NCI-H146 treated with DMSO at 0.1 percent for 48 hours (cell line): ENCODE data around the gene LYPD4.
"Not testable (repeated sequence)": the region's sequence is repeated elsewhere in the genome, so short reads cannot be mapped to it uniquely, and the experiment has no call there.

ENCODE experiments used
- DNase-seq: peaks from one replicate; lab custom pipeline; 2025; ENCODE audit not compliant: unreplicated experiment; lab: John Stamatoyannopoulos, UW

The LYPD4 gene

DNA sequence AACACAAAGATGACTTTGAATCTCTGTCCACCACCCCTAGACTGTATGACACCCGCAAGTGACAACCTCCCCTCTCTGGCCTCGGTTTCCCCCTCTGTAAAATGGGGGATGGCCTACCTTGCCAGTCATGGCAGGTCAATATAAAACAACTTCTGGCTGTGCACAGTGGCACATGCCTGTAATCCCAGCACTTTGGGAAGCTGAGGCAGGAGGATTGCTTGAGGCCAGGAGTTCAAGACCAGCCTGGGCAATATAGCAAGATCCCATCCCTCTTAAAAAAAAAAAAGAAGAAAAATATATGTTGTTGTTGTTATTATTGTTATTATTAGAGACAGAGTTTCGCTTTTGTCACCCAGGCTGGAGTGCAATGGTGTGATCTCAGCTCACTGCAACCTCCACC lies 31.5 kb upstream of the LYPD4 start:
- DNase-seq: not testable (repeated sequence)

GRCh38 chr19:41872775-41873647 lies 28.5 kb upstream of the LYPD4 start:
- DNase-seq: peak; percentile 56

GRCh38 chr19:41872384-41872774 lies 27.9 kb upstream of the LYPD4 start:
- no peak for DNase-seq

DNA sequence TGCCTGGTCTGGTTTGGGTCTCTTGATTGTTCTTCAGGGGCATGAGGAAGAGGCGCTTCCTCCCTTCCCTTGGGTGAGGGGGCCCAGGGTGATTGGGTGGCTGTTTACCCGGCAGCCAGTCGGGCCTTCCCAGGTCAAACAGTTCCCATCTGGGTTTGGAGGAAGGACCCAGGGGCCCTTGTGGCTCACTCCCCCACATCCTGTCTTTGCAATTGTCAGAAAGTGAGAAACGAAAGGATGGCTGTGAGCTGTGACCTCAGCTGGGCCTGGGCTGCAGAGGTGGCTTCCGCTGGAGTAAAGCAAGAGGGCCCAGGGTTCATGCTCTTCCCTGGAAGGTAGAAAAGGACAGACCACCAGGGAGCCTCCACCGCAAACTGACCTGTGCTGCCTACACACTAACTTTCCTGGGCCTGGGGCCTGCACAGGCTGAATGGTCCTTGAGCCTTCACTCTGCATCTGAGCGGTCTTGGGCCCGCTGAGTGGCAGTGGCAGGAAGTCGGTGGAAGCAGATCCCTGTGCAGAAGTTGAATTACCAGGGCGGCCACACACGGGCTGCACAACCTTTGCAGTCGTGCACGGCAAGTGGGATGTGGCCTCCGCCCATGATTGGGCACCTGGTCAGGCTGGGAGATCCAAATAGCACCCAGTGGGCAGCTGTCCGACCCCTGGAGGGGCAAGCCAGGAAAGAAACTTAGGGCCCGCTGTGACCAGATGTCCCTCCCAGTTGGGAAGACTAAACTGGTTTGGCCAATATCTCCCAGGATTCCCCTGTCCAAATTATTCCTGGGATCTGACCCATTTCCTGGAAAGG lies 27.3 kb upstream of the LYPD4 start:
- DNase-seq: no peak

GRCh38 chr19:41870401-41870873 lies 26.0 kb upstream of the LYPD4 start:
- DNase-seq: no peak

GRCh38 chr19:41869374-41869955 lies 25.0 kb upstream of the LYPD4 start:
- DNase-seq: peak; percentile 85

DNA sequence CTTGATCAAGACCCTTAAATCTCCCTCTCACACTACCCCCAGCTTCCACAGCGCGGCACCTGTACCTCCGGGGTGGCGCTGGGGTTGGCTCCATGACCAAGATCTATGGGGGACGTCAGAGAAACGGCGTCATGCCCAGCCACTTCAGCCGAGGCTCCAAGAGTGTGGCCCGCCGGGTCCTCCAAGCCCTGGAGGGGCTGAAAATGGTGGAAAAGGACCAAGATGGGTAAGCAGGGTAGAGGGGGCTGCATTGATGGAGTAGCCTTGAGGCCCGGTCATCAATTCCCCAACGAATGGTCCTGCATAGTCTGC lies 24.5 kb upstream of the LYPD4 start:
- DNase-seq: no peak

GRCh38 chr19:41868120-41868988 lies 23.9 kb upstream of the LYPD4 start:
- no peak for DNase-seq

GRCh38 chr19:41866284-41866683 lies 21.8 kb upstream of the LYPD4 start:
- no peak for DNase-seq

DNA sequence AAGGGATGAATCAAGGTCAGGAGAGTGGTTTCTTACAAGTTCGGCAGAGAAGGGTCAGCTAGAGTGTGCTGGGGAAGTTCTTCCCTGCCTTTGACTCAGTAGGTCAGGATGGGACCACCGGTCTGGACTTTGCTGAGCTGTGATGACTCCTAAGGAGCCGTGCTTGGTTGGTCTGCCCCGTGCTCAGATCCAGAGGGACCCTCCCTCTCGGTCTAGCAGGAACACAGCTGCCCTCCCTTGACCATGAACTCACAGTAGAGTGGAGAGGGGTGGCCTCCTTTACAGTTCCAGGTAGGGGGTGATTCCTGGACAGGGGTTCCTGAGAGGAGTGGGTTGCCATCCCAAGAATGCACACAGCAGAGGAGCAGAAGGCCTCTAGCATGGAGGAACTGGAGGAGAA lies 19.9 kb upstream of the LYPD4 start:
- DNase-seq: no peak

- no peak for DNase-seq
Measured at GRCh38 chr19:41863209-41863931, 18.9 kb upstream of the LYPD4 start.

GRCh38 chr19:41862445-41862986 lies 18.0 kb upstream of the LYPD4 start:
- no peak for DNase-seq

- no peak for DNase-seq
Measured at GRCh38 chr19:41861846-41862245, 17.4 kb upstream of the LYPD4 start.

DNA sequence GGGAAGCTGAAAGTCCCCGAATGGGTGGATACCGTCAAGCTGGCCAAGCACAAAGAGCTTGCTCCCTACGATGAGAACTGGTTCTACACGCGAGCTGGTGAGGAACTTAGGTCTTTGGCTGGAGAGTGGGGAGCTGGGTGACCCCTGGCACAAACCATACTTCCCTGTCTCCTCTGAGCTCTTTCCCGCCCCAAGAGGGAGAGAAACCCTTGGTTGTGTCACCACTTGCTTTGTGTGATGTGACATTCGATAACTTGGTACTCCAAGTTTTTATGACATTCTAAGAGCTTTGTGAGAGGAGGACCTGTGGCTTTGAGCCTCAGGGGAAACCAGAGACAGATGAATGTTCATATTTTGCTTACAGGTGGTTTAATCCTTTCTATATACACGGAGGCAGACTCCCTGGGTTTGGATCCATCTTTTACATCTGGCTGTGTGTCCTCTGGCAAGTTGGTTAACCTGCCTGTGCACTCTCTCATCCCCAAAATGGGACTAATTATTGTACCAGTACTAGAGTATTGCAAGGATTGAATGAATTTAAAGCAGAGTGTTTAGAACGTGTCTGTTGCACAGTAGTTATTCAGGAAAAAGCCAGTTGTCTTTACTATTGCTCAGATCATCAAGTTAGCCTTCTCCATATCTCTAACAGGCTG lies 16.8 kb upstream of the LYPD4 start:
- no peak for DNase-seq

DNA sequence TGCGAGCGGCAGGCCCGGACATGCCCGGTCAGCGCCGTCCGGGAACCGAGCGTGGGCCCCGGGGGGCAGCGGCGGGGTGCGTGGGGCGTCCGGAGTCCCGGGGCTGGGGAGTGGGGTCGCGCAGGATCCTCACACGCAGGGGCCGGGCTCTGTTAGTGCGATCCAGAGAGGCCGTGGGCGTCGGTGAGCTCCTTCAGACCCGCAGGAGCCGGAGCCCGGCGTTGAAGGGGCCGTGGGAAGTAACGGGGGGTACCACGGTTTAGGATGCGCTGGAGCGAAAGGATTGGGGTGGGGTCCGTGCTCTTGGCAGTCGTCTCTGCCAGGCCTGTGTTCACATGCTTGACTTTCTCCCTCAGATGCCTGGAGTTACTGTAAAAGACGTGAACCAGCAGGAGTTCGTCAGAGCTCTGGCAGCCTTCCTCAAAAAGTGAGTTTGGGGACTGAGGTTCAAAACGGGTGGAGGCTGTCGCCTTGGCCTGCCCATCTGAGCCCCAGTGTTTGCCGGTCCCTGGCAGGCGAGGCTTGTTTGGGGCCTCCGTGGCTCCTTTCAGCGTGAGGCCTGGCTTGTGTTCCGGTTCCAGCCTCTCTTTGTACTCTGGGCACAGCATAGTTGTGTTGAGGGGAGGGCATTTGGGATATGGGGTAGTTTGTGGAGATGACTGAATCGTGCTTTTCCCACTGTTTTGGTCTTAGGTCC lies 16.1 kb upstream of the LYPD4 start:
- no peak for DNase-seq

DNA sequence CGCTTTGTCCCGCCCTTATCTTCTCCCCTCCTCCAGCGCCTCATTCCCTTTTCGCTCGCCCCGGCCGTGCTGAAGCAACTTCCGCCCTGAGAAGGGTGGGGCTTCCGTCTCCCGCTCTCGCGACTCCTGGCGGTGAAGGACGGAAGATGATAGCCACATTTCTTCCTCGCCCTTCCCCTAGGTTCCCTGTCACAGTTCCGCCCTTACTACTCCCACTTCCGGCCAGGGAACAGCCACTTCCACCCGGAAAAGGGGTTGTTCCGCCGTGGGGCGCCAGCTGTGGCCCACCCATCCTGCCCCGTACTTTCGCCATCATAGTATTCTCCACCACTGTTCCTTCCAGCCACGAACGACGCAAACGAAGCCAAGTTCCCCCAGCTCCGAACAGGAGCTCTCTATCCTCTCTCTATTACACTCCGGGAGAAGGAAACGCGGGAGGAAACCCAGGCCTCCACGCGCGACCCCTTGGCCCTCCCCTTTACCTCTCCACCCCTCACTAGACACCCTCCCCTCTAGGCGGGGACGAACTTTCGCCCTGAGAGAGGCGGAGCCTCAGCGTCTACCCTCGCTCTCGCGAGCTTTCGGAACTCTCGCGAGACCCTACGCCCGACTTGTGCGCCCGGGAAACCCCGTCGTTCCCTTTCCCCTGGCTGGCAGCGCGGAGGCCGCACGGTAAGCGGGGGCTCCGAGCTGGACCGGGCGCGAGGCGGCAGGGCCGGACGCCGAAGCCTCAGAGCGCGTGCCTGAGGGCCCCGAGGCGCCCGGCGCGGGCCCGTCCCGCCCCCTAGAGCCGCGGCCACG lies 15.3 kb upstream of the LYPD4 start, which contains the start of gene RPS19:
TSS of gene RPS19 (plus strand) at position 638 of the 801 bp plus-strand sequence. CDS start 520 bp downstream, outside the sequence.
- peak; percentile 97 for DNase-seq

GRCh38 chr19:41859213-41859617 lies 14.7 kb upstream of the LYPD4 start:
- no peak for DNase-seq

GRCh38 chr19:41853768-41854167 lies 9.3 kb upstream of the LYPD4 start:
- no peak for DNase-seq
